Measurements from ENCODE around the gene SPRED3. TPM values are rescaled to one million over a fixed set of nuclear protein-coding genes. Genes with fewer than 3 reads are reported as not detected.
"Not testable (repeated sequence)": the region's sequence is repeated elsewhere in the genome, so short reads cannot be mapped to it uniquely, and the experiment has no call there.

SPRED3 gene
- total RNA-seq (2022) (5.6 and 9.0 TPM in 2 replicates), Bru-seq, nascent RNA (percentile 54 among the genes with signal in this experiment), BruChase-seq, experiment 1, labeled RNA remaining after a 6-hour chase (percentile 75 among the genes with signal in this experiment), BruChase-seq, experiment 2, labeled RNA remaining after a 2-hour chase (percentile 64 among the genes with signal in this experiment)
- long read RNA-seq, full-length matches to known transcripts, result 1 of 3 reads
- long read RNA-seq, partial matches to known transcripts, result 0 of 3 reads
- long read RNA-seq, other reads (novel, unspliced or antisense), result 2 of 3 reads

GRCh38 chr19:38388349-38389100, at the start of gene SPRED3:
Gene SPRED3 (plus strand): TSS chr19:38388697. CDS start chr19:38390303, 1,606 bp downstream.
- peaks cover 20% of the 10 kb centered on the region for H3K36me3 Mint-ChIP-seq (ENCODE audit: insufficient read depth, unreplicated experiment)
- H3K4me1 Mint-ChIP-seq (ENCODE audit: insufficient read depth, unreplicated experiment), result peaks cover 16% of the 10 kb centered on the region
- H3K27ac Mint-ChIP-seq (ENCODE audit: low read depth, unreplicated experiment), result no peak within 1 kb of the TSS
- BruUV-seq (replicated peaks), result no TSS peak
- ChIA-PET CTCF (interaction anchor here (0.6 to 1.8 kb wide), 6 partner anchors 15 to 490 kb away, joined by 3 to 10 read pairs (median 4); partner anchors contain the start of gene FAM98C), POLR2A (interaction anchor here (0.6 to 4.0 kb wide), 8 partner anchors 11 to 1003 kb away, joined by 3 to 46 read pairs (median 4); partner anchors contain the start of genes FAM98C, MED29, MRPS12 and PSMD8)
- H3K9me3 Mint-ChIP-seq (ENCODE audit: unreplicated experiment), result no peaks in the 10 kb centered on the region
- peak; percentile 68 for DNase-seq (ENCODE audit: unreplicated experiment)
- peak within 1 kb of the TSS; percentile 86 for H3K4me3 Mint-ChIP-seq (ENCODE audit: unreplicated experiment)
- TF ChIP-seq CTCF (IDR thresholded peaks at IDR 0.05; ENCODE audit: unreplicated experiment), result no peak
- intact Hi-C loops (cut with micrococcal nuclease), result loop anchor here (1.0 to 2.0 kb wide), 2 partner anchors 14 to 52 kb away; no protein-coding TSS in a partner anchor
- H3K27me3 Mint-ChIP-seq (ENCODE audit: insufficient read depth, unreplicated experiment), result no peaks in the 10 kb centered on the region

GRCh38 chr19:38339011-38339410, 49.5 kb upstream of the SPRED3 start:
- Mint-ChIP-seq H3K4me1 (ENCODE audit: insufficient read depth, unreplicated experiment) (peaks cover 14% of the 10 kb centered on the region), H3K36me3 (ENCODE audit: insufficient read depth, unreplicated experiment) (peaks cover 13% of the 10 kb centered on the region)
- H3K9me3 Mint-ChIP-seq (ENCODE audit: unreplicated experiment); H3K4me3 Mint-ChIP-seq (ENCODE audit: unreplicated experiment); BruUV-seq (replicated peaks); DNase-seq (ENCODE audit: unreplicated experiment); H3K27ac Mint-ChIP-seq (ENCODE audit: low read depth, unreplicated experiment); intact Hi-C loops (cut with micrococcal nuclease); H3K27me3 Mint-ChIP-seq (ENCODE audit: insufficient read depth, unreplicated experiment): not testable (repeated sequence)
- POLR2A ChIA-PET, result interaction anchor here (0.7 to 0.9 kb wide), 2 partner anchors 24 to 437 kb away, joined by 3 read pairs; no protein-coding TSS in a partner anchor
- CTCF ChIA-PET, result interaction anchor here (0.5 to 1.1 kb wide), 2 partner anchors 412 to 591 kb away, joined by 3 read pairs; partner anchors contain the start of genes MRPS12 and SARS2

GRCh38 chr19:38340927-38341326, 47.6 kb upstream of the SPRED3 start:
- Mint-ChIP-seq H3K27me3 (ENCODE audit: insufficient read depth, unreplicated experiment) (no peaks in the 10 kb centered on the region), H3K36me3 (ENCODE audit: insufficient read depth, unreplicated experiment) (peaks cover 13% of the 10 kb centered on the region), H3K9me3 (ENCODE audit: unreplicated experiment) (no peaks in the 10 kb centered on the region), H3K4me1 (ENCODE audit: insufficient read depth, unreplicated experiment) (peaks cover 14% of the 10 kb centered on the region), H3K4me3 (ENCODE audit: unreplicated experiment) (no peak overlapping the region), H3K27ac (ENCODE audit: low read depth, unreplicated experiment) (no peak overlapping the region)
- CTCF ChIA-PET, result no interaction called here
- DNase-seq (ENCODE audit: unreplicated experiment), result no peak
- BruUV-seq (replicated peaks), result no TSS peak
- POLR2A ChIA-PET, result no interaction called here
- TF ChIP-seq CTCF (IDR thresholded peaks at IDR 0.05; ENCODE audit: unreplicated experiment), result no peak
- intact Hi-C loops (cut with micrococcal nuclease), result no loop called here

GRCh38 chr19:38346837-38347236, 41.7 kb upstream of the SPRED3 start:
- ChIA-PET POLR2A (interaction anchor here (0.9 to 1.4 kb wide), 3 partner anchors 11 to 106 kb away, joined by 3 to 5 read pairs (median 3); no protein-coding TSS in a partner anchor), CTCF (interaction anchor here (0.6 to 1.2 kb wide), 2 partner anchors 113 to 1028 kb away, joined by 3 read pairs; no protein-coding TSS in a partner anchor)
- TF ChIP-seq CTCF (IDR thresholded peaks at IDR 0.05; ENCODE audit: unreplicated experiment), result no peak
- no peak for DNase-seq (ENCODE audit: unreplicated experiment)
- no peaks in the 10 kb centered on the region for H3K4me1 Mint-ChIP-seq (ENCODE audit: insufficient read depth, unreplicated experiment)
- no peaks in the 10 kb centered on the region for H3K27me3 Mint-ChIP-seq (ENCODE audit: insufficient read depth, unreplicated experiment)
- no peak overlapping the region for H3K27ac Mint-ChIP-seq (ENCODE audit: low read depth, unreplicated experiment)
- intact Hi-C loops (cut with micrococcal nuclease), result no loop called here
- H3K36me3 Mint-ChIP-seq (ENCODE audit: insufficient read depth, unreplicated experiment), result no peaks in the 10 kb centered on the region
- no TSS peak for BruUV-seq (replicated peaks)
- no peaks in the 10 kb centered on the region for H3K9me3 Mint-ChIP-seq (ENCODE audit: unreplicated experiment)
- no peak overlapping the region for H3K4me3 Mint-ChIP-seq (ENCODE audit: unreplicated experiment)

Data from MCF 10A (cell line).